Tibial artery (tissue), 4 donors: ENCODE data around the gene ARMH2.

Experiments used
- DNase-seq, 2 donors: peaks; one replicate each; pipeline ENCODE4 v3.0.0-alpha.2; 2019
- H3K27ac ChIP-seq, 2 donors: fragments of 200-600 bp; sonication (generic) in 1 of 2; 1 replicate in 1 of 2; 2 replicates in 1 of 2; pipeline ENCODE4 v1.5.1; 2018 to 2019; ENCODE audit warnings: mild to moderate bottlenecking in 1 of 2
- H3K27me3 ChIP-seq, 2 donors: fragments of 200-600 bp; sonication (generic) in 1 of 2; one replicate each; pipeline versions ENCODE4 v1.5.1 to v1.6.0; 2016 to 2019
- H3K36me3 ChIP-seq, 3 donors: fragments of 200-600 bp; sonication (generic) in 2 of 3; one replicate each; pipeline ENCODE4 v1.5.1; 2016 to 2019; ENCODE audit warnings: mild to moderate bottlenecking in 2 of 3
- H3K4me1 ChIP-seq, 4 donors: fragments of 200-600 bp; sonication (generic) in 2 of 4; 1 replicate in 3 of 4; 2 replicates in 1 of 4; pipeline ENCODE4 v1.5.1; 2016 to 2019
- H3K4me3 ChIP-seq, 2 donors: fragments of 200-600 bp; sonication (generic) in 1 of 2; 1 replicate in 1 of 2; 2 replicates in 1 of 2; pipeline ENCODE4 v1.5.1; 2018 to 2019; ENCODE audit warnings: mild to moderate bottlenecking in 2 of 2
- H3K9me3 ChIP-seq, 3 donors: fragments of 200-600 bp; sonication (generic) in 1 of 3; one replicate each; pipeline ENCODE4 v1.5.1; 2016 to 2019
- CTCF ChIP-seq, 2 experiments: fragments of 200-600 bp in 1 of 2; fragments of 450-650 bp in 1 of 2; IDR thresholded peaks; one replicate each; pipeline ENCODE4 v1.5.1; 2017 to 2019; ENCODE audit warnings: antibody characterized with exemption in 2 of 2, mild to moderate bottlenecking in 1 of 2, moderate library complexity in 1 of 2
- intact Hi-C: fragments of 100-400 bp; cut with DNase I; formaldehyde crosslinking; loops from one replicate; pipeline ENCODE4 v1.15.0; 2023; ENCODE audit warnings: low total_unique reads

The ARMH2 gene

GRCh38 chr6:24827162-24827561, 28.4 kb upstream of the ARMH2 start:
- Histone ChIP-seq H3K9me3 (no peaks in the 10 kb centered on the region), H3K4me1 (peaks cover 0 to 6% (median 0%) of the 10 kb centered on the region in 4 donors), H3K36me3 (peaks cover 0 to 8% (median 0%) of the 10 kb centered on the region in 3 donors), H3K4me3 (no peak overlapping the region), H3K27me3 (no peaks in the 10 kb centered on the region), H3K27ac (no peak overlapping the region)
- no peak for TF ChIP-seq CTCF (IDR thresholded peaks at IDR 0.05)
- intact Hi-C loops: no loop called here
- no peak for DNase-seq

GRCh38 chr6:24825130-24825630, 26.5 kb upstream of the ARMH2 start:
- no peaks in the 10 kb centered on the region for H3K27me3 ChIP-seq
- H3K4me3 ChIP-seq: no peak overlapping the region
- TF ChIP-seq CTCF (IDR thresholded peaks at IDR 0.05): no peak
- H3K9me3 ChIP-seq: no peaks in the 10 kb centered on the region
- peaks cover 0 to 8% (median 0%) of the 10 kb centered on the region in 3 donors for H3K36me3 ChIP-seq
- H3K4me1 ChIP-seq: no peaks in the 10 kb centered on the region
- intact Hi-C loops: no loop called here
- no peak for DNase-seq
- no peak overlapping the region for H3K27ac ChIP-seq

- H3K36me3 ChIP-seq: peaks cover 0 to 8% (median 0%) of the 10 kb centered on the region in 3 donors
- no peak overlapping the region for H3K4me3 ChIP-seq
- intact Hi-C loops: no loop called here
- DNase-seq: no peak
- H3K9me3 ChIP-seq: no peaks in the 10 kb centered on the region
- H3K27me3 ChIP-seq: no peaks in the 10 kb centered on the region
- H3K4me1 ChIP-seq: no peaks in the 10 kb centered on the region
- no peak for TF ChIP-seq CTCF (IDR thresholded peaks at IDR 0.05)
- no peak overlapping the region for H3K27ac ChIP-seq
Measured at GRCh38 chr6:24824142-24824938, 25.6 kb upstream of the ARMH2 start.

GRCh38 chr6:24823185-24823584, 24.5 kb upstream of the ARMH2 start:
- Histone ChIP-seq H3K27me3 (no peaks in the 10 kb centered on the region), H3K4me1 (no peaks in the 10 kb centered on the region), H3K27ac (no peak overlapping the region), H3K4me3 (no peak overlapping the region), H3K36me3 (peaks cover 0 to 8% (median 0%) of the 10 kb centered on the region in 3 donors), H3K9me3 (no peaks in the 10 kb centered on the region)
- TF ChIP-seq CTCF (IDR thresholded peaks at IDR 0.05): no peak
- DNase-seq: no peak
- intact Hi-C loops: no loop called here

- no peak for TF ChIP-seq CTCF (IDR thresholded peaks at IDR 0.05)
- peaks cover 0 to 8% (median 0%) of the 10 kb centered on the region in 3 donors for H3K36me3 ChIP-seq
- intact Hi-C loops: no loop called here
- no peaks in the 10 kb centered on the region for H3K9me3 ChIP-seq
- no peaks in the 10 kb centered on the region for H3K4me1 ChIP-seq
- H3K27ac ChIP-seq: no peak overlapping the region
- no peak overlapping the region for H3K4me3 ChIP-seq
- DNase-seq: no peak
- no peaks in the 10 kb centered on the region for H3K27me3 ChIP-seq
Measured at GRCh38 chr6:24822696-24823095, 24.0 kb upstream of the ARMH2 start.
